Natural killer cell (primary cell): Measurements from ENCODE around the gene USP7. TPM values are rescaled to one million over a fixed set of nuclear protein-coding genes. Genes with fewer than 3 reads are reported as not detected.
A peak's percentile ranks its signal among the peaks of the same experiment; 100 is the strongest.

Experiments used
- ATAC-seq, 3 donors: fragments of 150-1000 bp in 2 of 3; fragments of 200-7000 bp in 1 of 3; cut with Tn5 transposase; 1 replicate in 1 of 3; 2 replicates in 2 of 3; pipeline ENCODE4 v1.10.0; 2021; ENCODE audit warnings: mild to moderate bottlenecking in 2 of 3, moderate library complexity in 2 of 3
- DNase-seq, 2 donors: peaks; one replicate each; pipeline versions ENCODE4 v3.0.0 to v3.0.0-alpha.2; 2013 to 2021; ENCODE audit warnings: mixed read lengths in 1 of 2
- H3K27ac ChIP-seq: one replicate; pipeline ENCODE4 v1.5.1; 2013; ENCODE audit warnings: mild to moderate bottlenecking, low read length
- H3K27me3 ChIP-seq: one replicate; pipeline ENCODE4 v1.6.1; 2013; ENCODE audit warnings: low read length; ENCODE audit not compliant: control insufficient read depth, insufficient read depth
- H3K36me3 ChIP-seq: one replicate; pipeline ENCODE4 v1.6.1; 2013; ENCODE audit warnings: low read length; ENCODE audit not compliant: control insufficient read depth, insufficient read depth
- H3K4me1 ChIP-seq: one replicate; pipeline ENCODE4 v1.6.1; 2013; ENCODE audit warnings: low read length; ENCODE audit not compliant: control insufficient read depth, insufficient read depth
- H3K4me3 ChIP-seq: one replicate; pipeline ENCODE4 v1.5.1; 2013; ENCODE audit warnings: low read length
- H3K9me3 ChIP-seq: one replicate; pipeline ENCODE4 v1.6.1; 2013; ENCODE audit warnings: low read length; ENCODE audit not compliant: control insufficient read depth, insufficient read depth
- H3K27ac Mint-ChIP-seq, 2 donors: one replicate each; pipeline ENCODE4 v1.8.0; 2022; ENCODE audit warnings: mild to moderate bottlenecking in 2 of 2, mixed read lengths in 2 of 2, moderate library complexity in 1 of 2
- H3K27me3 Mint-ChIP-seq, 2 donors: one replicate each; pipeline ENCODE4 v1.8.0; 2022; ENCODE audit warnings: low read depth in 2 of 2, mixed read lengths in 2 of 2
- H3K36me3 Mint-ChIP-seq: one replicate; pipeline ENCODE4 v1.8.0; 2022; ENCODE audit warnings: mixed read lengths
- H3K4me1 Mint-ChIP-seq, 2 donors: one replicate each; pipeline ENCODE4 v1.8.0; 2022; ENCODE audit warnings: mixed read lengths in 2 of 2
- H3K4me3 Mint-ChIP-seq: one replicate; pipeline ENCODE4 v1.8.0; 2022; ENCODE audit warnings: mild to moderate bottlenecking, moderate library complexity, mixed read lengths
- H3K9me3 Mint-ChIP-seq, 2 donors: one replicate each; pipeline ENCODE4 v1.8.0; 2022; ENCODE audit warnings: mixed read lengths in 2 of 2
- WGBS: methylation state at CpG from one replicate; pipeline ENCODE4 v1.1.7; 2013; ENCODE audit warnings: missing lambda C conversion rate; ENCODE audit not compliant: insufficient coverage; 5-methylcytosine and 5-hydroxymethylcytosine counted together
- intact Hi-C: fragments of 100-400 bp; cut with micrococcal nuclease; formaldehyde crosslinking; loops from one replicate; pipeline ENCODE4 v1.14.2; 2022
- total RNA-seq, 4 donors: library from RNA; stranded (reverse); fragments of 120-200 nt in 1 of 4; gene quantifications; one replicate each; pipeline versions ENCODE4 v1.2.3 to v1.2.4, GENCODE V29; 2013 to 2022
- TF ChIP-seq, protein P1 (sequence below): fragments of 200-600 bp; IDR thresholded peaks from one replicate; pipeline ENCODE4 v1.8.0; 2022; ENCODE audit warnings: antibody characterized with exemption

The USP7 gene
- total RNA-seq, 3 donors from 2014 or later (not counting 1 experiment from before 2014, with no cell fraction given): 213 to 268 (median 236) TPM

GRCh38 chr16:8990445-8990844 lies 26.7 kb upstream of the USP7 start:
- TF ChIP-seq, protein P1, sequence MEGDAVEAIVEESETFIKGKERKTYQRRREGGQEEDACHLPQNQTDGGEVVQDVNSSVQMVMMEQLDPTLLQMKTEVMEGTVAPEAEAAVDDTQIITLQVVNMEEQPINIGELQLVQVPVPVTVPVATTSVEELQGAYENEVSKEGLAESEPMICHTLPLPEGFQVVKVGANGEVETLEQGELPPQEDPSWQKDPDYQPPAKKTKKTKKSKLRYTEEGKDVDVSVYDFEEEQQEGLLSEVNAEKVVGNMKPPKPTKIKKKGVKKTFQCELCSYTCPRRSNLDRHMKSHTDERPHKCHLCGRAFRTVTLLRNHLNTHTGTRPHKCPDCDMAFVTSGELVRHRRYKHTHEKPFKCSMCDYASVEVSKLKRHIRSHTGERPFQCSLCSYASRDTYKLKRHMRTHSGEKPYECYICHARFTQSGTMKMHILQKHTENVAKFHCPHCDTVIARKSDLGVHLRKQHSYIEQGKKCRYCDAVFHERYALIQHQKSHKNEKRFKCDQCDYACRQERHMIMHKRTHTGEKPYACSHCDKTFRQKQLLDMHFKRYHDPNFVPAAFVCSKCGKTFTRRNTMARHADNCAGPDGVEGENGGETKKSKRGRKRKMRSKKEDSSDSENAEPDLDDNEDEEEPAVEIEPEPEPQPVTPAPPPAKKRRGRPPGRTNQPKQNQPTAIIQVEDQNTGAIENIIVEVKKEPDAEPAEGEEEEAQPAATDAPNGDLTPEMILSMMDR: no peak
- H3K36me3 Mint-ChIP-seq: no peaks in the 10 kb centered on the region
- H3K9me3 Mint-ChIP-seq: no peaks in the 10 kb centered on the region
- H3K4me1 Mint-ChIP-seq: no peaks in the 10 kb centered on the region
- ATAC-seq: peak in 1 of 3 donors; percentile 27
- 91% methylated on average over 7 of the region's 8 CpGs for WGBS
- no peaks in the 10 kb centered on the region for H3K27me3 ChIP-seq
- H3K27me3 Mint-ChIP-seq: no peaks in the 10 kb centered on the region
- no peak overlapping the region for H3K27ac Mint-ChIP-seq
- intact Hi-C loops: no loop called here
- H3K9me3 ChIP-seq: no peaks in the 10 kb centered on the region
- H3K27ac ChIP-seq: no peak overlapping the region
- no peak overlapping the region for H3K4me3 ChIP-seq
- H3K4me3 Mint-ChIP-seq: no peak overlapping the region
- DNase-seq: no peak
- H3K36me3 ChIP-seq: no peaks in the 10 kb centered on the region
- no peaks in the 10 kb centered on the region for H3K4me1 ChIP-seq

DNA sequence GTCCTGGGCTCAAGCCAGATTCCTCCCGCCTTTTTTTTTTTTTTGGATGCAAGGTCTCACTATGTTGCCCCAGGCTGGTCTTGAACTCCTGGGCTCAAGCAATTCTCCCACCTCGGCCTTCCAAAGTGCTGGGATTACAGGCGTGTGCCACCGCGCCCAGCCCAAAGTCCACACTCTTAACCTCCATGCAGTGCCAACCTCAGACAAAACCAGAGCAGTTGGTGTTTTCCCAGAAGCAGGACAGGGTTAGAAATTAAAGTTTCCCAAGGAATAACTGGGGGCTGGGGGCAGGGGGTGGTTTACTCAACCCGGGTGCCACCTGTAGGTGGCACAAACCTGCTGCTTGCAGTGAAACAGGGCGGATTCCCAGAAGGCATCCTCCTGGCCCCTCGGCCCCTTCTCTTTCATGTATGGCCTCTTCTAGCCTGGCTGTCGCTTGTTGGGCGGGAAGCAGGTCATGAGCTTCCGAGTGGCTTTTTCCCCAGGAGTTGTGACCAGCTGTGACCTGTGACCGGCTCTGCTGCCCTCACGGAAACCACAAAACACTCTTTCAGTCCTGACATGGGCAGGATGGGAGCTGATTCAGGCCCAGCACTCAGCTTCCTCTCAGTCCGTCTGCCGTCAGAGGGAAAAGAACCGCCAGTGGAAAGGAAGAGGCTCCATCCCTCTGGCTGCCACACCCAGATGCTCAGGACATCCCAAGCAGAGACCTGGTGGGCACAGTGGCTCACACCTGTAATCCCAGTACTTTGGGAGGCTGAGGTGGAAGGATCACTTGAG lies 25.6 kb upstream of the USP7 start:
- H3K36me3 Mint-ChIP-seq: no peaks in the 10 kb centered on the region
- H3K27ac Mint-ChIP-seq: no peak overlapping the region
- no peaks in the 10 kb centered on the region for H3K27me3 ChIP-seq
- H3K36me3 ChIP-seq: no peaks in the 10 kb centered on the region
- H3K4me3 Mint-ChIP-seq: no peak overlapping the region
- no peak overlapping the region for H3K27ac ChIP-seq
- no peak overlapping the region for H3K4me3 ChIP-seq
- no peaks in the 10 kb centered on the region for H3K9me3 Mint-ChIP-seq
- DNase-seq (no peak), ATAC-seq (no peak)
- H3K4me1 ChIP-seq: no peaks in the 10 kb centered on the region
- 71% methylated on average over 16 of the region's 16 CpGs for WGBS
- no peaks in the 10 kb centered on the region for H3K27me3 Mint-ChIP-seq
- TF ChIP-seq, protein P1: no peak
- no peaks in the 10 kb centered on the region for H3K9me3 ChIP-seq
- intact Hi-C loops: no loop called here
- H3K4me1 Mint-ChIP-seq: no peaks in the 10 kb centered on the region

DNA sequence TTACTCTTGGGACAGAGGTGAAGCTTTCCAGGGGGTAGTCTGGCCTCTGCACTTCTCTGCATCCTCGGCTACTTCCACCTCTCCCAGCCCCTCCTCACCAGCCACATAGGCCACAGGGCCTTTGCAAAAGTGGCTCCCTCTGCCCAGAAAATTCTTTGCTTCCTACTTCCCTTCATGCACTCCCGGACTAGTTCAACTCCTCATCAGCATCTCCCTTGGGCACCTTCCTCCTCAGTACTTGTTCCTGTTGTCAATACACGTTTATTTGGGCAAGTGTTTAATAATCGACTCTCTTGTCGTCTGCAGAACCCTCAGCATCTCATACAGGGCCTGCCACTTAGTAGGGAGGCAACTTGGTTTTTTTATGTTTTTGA lies 23.1 kb upstream of the USP7 start:
- Mint-ChIP-seq H3K4me1 (no peaks in the 10 kb centered on the region), H3K36me3 (no peaks in the 10 kb centered on the region), H3K27ac (no peak overlapping the region), H3K27me3 (no peaks in the 10 kb centered on the region), H3K9me3 (no peaks in the 10 kb centered on the region), H3K4me3 (no peak overlapping the region)
- no peaks in the 10 kb centered on the region for H3K36me3 ChIP-seq
- intact Hi-C loops: no loop called here
- H3K4me1 ChIP-seq: no peaks in the 10 kb centered on the region
- H3K27ac ChIP-seq: no peak overlapping the region
- no peaks in the 10 kb centered on the region for H3K9me3 ChIP-seq
- TF ChIP-seq, protein P1: no peak
- H3K27me3 ChIP-seq: no peaks in the 10 kb centered on the region
- DNase-seq (no peak), ATAC-seq (no peak)
- 83% methylated on average over 5 of the region's 5 CpGs for WGBS
- no peak overlapping the region for H3K4me3 ChIP-seq

GRCh38 chr16:8986111-8986510 lies 22.4 kb upstream of the USP7 start:
- intact Hi-C loops: no loop called here
- Mint-ChIP-seq H3K27ac (no peak overlapping the region), H3K36me3 (no peaks in the 10 kb centered on the region), H3K9me3 (no peaks in the 10 kb centered on the region), H3K4me3 (no peak overlapping the region), H3K27me3 (no peaks in the 10 kb centered on the region), H3K4me1 (no peaks in the 10 kb centered on the region)
- TF ChIP-seq, protein P1: no peak
- 82% methylated on average over 5 of the region's 6 CpGs for WGBS
- Histone ChIP-seq H3K4me1 (no peaks in the 10 kb centered on the region), H3K9me3 (no peaks in the 10 kb centered on the region), H3K36me3 (no peaks in the 10 kb centered on the region), H3K27ac (no peak overlapping the region), H3K27me3 (no peaks in the 10 kb centered on the region), H3K4me3 (no peak overlapping the region)
- DNase-seq: no peak
- ATAC-seq: no peak
